Stimulated activated CD4-positive, alpha-beta T cell treated with anti-CD3 and anti-CD28 coated beads, Interleukin-4, amount 100 ng/mL, for 4 hours (primary cell): ENCODE data around the gene ENPP7.

ENCODE experiments used
- DNase-seq, 2 experiments: peaks; one replicate each; pipeline ENCODE4 v3.0.0-alpha.2; 2020

The ENPP7 gene

GRCh38 chr17:79704691-79705090 is 26.1 kb upstream of the ENPP7 start:
- no peak for DNase-seq

GRCh38 chr17:79705674-79706073 is 25.1 kb upstream of the ENPP7 start:
- DNase-seq = no peak

DNA sequence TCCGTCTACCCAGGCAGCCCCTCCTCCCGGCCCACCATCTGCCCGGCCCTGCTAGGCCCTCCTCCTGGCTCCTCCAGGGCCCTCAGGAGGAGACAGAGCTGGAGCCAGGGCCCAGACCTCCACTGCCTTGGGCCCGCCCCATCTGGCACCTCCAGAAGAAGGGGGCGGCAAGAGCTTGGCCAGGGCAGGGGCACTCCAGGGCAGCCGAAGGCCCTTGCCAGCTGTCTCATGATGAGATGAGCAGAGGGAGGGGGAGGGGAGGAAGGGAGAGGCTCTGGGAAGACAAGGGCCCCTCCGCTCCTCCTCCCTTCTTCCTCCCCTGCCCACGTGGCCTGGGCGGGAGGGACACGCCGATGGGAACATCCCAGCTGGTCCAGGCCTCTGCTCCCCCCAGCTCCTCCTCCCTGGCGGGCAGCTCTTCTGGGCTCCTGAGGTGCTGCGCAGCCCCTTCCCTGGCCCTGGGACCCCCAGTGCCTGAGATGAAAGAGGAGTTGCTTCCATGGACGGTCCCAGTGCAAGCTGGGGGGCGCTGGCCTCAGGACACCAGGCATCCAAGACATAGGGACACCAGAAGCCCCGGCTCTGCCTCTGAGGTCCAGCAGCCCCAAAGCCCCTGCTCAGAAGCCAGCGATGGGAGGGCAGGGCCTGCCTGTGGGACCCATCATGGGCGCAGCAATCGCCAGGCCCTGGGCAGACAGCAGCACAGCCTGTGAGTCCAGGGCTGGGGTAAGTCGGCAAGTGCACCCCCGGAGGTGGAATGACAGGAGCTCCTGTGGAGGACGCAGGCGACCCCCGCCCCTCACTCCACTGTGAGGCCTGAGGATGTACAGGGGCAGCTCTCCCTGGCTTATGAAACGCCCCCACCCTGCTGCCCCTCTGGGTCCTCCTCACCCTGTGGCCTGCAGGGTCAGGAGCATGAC is 23.6 kb upstream of the ENPP7 start:
- no peak for DNase-seq

- DNase-seq = peak; percentile 43 to 57
Observed at GRCh38 chr17:79707931-79708891, 22.5 kb upstream of the ENPP7 start.

DNA sequence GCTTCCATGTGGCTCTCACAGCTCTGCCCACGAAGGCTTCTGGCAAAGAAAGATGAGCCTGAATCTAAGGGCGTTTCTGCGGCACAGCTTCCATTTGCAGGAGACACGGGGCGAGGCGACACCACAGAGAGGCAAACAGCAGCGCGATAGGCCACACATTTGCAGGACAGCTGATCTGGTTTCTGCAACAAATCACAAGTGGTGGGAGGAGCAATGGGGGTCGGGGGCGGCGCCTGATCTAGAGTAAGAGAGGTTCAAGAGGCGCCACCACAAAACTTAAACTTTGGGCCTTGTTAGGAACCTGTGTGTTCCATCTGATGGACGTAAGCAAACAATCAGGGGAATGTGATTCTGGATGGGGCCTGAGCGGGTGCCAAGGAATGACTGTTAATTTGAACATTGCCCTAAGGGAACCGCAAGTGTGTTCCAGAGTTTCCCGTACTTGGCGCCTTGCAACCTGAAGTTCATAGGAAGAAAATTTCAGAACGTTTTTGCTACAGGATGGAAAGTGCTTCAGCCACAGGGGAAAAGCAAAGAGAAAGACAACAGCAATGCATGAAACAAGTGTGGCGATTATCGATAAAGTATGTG is 18.9 kb upstream of the ENPP7 start:
- no peak for DNase-seq

DNA sequence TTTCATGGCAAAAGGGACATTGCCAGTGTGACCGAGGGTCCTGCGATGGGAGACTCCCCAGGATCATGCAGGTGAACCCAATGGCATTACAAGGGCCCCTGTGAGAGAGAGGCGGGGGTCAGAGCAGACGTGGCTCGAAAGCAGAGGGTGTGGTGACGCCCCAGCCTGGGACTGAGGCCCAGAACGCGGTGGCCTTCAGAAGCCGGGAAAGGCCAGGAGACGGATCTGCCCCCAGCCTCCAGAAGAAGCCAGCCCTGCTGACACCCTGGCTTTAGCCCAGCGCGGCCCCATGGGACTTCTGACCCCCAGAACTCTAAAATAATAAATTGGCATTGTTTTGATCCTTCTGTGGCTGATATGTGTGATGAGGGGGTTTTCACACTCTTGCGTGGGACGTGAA is 17.4 kb upstream of the ENPP7 start:
- DNase-seq = no peak

DNA sequence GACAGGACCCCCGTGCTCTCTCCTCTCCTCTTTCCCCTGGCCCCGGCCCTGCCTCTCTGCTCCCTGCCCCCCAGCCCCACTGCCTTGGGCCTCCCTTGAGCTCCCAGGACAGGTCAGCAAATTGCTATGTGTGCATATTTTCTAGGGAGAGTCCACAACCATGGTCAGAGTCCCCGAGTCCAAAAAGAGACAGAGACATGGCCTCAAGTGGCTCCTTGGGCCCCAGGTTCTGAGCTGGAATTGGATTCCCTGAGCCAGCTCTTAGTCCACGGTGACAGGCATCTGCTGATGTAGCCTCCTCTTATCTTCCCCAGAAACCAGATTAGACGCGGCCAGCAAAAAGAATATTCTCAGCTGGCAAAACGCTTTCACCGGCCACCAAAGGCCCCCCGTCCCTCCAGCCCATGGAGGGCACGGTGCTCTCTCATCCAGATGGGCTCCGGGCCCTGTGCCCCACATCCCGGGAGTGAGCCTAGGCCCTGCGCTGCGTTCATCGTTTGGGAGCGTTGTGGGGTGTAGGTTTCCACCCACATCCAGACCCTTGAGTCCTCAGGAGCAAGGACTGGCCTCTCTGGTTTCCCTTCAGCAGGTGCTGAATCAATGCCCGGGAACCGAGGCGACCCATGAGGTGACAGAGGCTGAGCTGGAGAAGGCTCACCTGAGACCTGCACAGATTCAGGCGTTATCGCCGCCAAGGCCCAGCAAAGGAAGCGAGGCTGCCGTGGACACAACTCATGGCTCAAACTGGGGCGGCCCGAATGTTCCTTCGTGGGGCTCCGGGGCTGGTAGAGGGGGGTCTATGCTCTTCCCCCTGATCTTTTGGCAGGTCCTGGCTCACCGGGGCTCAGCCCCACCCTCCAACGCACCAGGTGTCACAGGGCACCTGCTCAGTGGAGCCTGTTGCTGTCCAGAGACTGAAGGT is 16.3 kb upstream of the ENPP7 start:
- no peak for DNase-seq

DNA sequence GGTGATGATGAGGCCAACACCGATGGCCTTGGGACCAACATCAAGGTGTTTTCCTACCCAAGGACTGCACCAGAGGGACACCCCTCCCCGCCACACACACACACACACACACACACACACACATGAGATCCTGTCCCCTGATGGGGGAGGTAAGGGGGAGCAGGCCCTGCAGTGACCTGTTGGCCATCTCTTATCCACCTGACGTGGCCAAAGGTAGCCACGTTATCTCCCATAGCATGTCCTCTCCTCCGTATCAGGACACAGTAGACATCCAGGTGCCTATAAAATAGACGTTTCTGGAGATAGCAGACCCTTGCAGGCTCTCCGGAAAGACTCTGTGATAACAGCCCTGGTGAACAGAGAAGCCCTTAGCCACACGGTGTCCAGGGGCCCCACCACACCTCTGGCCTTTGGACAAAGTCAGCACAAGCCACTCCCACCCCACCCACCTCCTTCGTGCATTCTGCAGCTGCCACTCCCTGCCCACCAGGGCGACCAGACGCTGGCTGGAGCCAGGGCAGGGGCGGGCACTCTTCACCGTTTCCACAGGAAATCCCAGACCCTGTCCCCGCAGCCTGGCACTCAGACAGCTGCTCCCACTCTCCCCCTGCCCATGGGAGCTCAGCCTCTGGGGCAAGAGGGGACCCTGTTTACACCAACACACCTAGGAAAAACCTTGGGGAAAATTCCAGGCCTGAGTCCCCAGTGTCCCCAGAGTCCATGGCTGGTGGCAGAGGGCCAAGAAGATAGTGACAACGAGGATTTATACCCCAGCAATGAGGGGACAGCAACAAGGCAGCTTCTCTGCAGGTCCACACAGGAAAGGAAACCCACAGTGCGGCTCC is 15.4 kb upstream of the ENPP7 start:
- DNase-seq = no peak

- DNase-seq = no peak
Observed at GRCh38 chr17:79715943-79716797, 14.6 kb upstream of the ENPP7 start.

GRCh38 chr17:79720705-79721292 is 9.9 kb upstream of the ENPP7 start:
- no peak for DNase-seq

DNA sequence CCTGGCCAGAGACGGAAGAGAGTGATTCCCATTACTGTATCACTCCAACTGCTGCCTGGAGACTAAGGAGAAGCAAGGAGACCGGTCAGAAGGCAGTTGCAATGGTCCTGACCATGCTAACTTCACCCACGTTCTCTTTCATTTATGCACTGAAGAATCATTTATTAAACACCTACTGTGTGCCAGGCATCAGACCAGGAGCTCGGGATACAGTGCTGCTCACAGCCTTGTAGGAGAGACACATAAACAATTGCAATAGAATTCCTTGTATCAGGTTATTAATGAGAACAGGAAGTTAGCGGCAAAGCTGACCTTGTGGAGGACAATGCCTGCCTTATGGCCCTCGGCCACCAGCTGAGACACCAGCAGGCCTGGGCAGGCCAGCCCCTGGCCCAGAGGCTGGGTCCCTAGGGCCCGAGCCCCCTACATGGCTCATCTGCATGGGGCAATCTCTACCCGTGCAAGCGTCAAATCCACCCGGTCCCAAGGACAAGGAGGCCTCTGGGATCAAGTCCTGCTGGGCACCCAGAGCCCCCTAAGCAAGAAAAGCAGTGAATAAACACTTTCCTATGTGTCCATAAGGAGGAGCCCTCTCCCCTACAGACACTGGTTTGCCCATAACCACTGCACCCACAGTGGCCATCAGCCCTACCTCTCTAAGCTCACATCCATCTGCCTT is 8.6 kb upstream of the ENPP7 start:
- DNase-seq = no peak

DNA sequence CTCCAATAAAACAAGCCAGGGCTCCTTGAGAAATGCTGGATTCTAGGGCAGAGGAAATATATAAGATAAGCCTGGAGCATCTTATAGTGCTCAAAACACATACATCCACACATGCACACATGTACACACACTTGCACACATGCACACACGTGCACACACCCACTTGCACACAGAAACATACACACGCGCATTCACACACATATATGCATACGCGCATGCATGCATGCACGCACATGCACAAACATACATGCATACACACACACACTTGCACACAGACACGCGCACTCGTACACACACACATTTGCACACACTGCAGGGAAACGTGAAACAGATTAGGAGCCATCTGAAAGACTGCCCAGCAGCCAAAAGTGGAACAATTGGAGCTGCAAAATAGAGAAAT is 8.0 kb upstream of the ENPP7 start:
- DNase-seq = no peak

DNA sequence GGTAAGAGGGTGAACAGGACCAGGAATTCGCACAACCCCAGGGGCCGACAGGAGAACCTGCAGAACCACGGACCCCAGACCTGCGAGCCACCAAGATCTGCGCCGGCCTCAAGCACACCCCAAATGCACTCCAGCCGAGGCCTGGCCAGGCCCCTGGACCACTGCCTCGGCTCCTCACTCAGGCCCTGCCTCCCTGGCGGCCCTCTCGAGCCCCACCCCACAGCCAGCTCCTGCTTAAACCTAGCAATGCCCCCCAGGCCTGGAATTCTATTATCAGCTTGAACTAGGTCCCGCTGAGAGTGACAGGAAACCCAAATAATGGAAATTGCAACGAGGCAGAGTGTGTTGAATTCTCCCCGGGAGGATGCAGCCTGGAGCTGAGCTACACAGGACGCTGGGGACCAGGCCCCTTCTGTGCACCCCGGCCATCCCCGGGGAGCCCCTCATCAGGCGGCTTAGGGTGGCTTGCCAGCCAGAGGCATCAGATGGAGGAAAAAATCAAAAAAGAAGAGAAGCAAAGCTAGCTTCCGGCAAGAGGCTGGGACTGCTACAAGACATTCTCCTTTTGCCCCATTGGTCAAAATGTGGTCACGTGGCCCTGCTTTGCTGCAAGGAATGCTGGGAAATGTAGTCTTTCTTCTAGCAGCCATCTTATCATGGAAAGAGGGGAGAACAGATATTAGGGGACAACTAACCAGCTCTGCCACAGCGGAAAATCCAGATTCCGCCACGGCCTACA is 2.4 kb upstream of the ENPP7 start:
- peak; percentile 72 to 81 for DNase-seq

DNA sequence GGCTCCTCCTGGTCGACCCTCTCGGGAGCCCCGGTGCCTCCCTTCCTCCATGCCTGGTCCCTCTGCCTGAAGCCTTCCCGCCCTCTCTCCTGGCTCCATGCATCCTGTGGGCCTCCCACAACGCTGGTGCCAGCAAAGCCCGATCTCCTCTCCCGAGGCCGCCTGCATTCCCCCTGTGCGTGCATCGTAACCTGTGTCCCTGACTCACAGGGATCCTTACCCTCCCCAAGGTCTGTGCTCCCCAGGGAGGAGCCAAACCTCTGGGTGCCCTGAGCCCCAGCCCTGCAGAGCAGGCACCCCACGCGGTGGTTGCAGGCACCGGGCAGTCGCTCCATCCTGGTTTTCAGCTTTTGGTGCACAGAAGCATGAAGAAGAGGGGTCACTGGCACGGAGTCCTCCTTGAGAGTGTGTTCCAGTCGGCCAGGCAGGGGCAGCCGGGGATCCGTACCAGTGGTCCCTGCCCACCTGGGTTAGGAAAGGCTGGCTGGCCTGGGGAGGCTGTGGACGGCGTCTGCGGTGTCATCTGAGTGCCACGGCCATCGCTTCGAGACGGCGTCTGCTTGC is 1.8 kb upstream of the ENPP7 start:
- no peak for DNase-seq

GRCh38 chr17:79729761-79730160 is 982 bp upstream of the ENPP7 start:
- no peak for DNase-seq

DNA sequence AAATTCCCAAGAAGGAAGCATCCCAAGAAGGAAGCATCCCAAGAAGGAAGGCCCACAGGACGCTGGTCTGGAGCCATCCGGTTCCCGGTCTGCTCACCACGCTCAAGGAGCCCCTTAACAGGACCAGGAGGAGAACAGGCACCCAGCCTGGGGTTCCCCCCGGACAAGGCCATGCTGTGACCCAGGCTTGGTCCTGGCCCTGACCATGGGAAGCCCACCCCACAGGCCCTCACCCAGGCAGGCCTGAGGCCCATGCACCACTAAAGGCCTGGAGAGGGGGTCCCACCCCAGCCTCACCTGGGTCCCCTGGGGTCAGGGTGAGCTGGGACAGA is 340 bp upstream of the ENPP7 start:
- DNase-seq = no peak

DNA sequence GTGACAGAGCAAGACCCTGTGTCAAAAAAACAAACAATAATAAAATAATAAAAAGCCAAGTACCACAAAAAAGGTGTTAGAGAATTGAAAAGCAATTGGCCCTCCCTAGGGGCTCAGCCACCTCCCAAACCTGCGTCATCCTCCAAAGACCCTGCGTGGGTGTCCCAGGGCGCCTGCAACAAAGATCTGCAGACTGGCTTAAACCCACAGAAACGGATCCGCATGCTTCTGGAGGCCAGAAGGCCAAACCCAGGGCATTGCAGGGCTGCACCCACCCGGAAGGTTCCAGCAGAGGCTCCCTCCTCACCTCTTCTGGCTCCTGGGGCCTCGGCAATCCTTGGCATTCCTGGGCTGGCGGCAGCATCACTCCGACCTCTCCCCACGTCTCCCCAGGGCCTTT is 1.5 kb downstream of the ENPP7 start:
- DNase-seq = no peak
